ENCODE data around the gene DOCK6.

DNA sequence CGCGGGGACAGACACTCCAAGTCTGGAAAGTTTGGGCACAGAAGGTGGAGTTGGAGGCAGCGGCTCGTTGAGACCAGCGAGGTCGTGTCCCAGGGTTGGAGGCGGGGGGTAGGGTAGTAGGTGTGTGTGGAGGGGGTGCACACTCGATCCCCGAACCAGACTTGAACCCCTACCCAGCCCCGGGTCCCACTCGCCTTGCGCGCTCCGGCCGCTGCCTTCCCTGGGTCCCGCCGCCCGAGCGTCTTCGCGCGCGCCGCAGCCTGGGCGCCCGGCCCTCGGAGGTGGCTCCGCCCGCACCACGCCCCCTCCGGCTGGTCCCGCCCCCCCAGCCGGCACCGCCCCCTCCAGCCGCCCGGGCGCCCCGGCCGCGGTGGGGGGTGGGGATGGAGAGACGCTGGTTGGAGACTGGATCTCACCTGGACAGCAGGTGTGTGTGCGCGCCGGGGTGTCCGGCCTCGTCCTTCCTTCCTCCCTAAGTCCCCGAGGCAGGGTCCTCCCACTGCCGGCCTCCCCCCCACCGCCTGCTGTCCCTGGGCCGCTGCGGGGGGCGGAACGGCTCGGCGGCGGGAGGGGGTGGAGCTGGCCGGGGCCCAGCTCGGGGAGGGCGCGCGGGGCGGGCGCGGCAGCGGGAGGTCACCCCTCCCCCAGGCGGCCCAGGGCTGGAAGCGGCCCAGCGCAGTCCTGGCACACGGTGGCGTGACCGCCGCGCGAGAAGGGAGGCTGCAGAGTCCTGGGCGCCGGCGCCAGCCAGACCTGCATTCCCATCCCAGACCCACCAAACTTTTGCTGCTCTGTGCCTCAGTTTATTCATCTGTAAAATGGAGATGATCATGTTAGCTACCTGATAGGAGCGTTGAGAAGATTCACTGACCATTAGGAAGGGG lies 64.8 kb downstream of the DOCK6 start, which contains the start of gene KANK2:
- TF ChIP-seq, protein P1, sequence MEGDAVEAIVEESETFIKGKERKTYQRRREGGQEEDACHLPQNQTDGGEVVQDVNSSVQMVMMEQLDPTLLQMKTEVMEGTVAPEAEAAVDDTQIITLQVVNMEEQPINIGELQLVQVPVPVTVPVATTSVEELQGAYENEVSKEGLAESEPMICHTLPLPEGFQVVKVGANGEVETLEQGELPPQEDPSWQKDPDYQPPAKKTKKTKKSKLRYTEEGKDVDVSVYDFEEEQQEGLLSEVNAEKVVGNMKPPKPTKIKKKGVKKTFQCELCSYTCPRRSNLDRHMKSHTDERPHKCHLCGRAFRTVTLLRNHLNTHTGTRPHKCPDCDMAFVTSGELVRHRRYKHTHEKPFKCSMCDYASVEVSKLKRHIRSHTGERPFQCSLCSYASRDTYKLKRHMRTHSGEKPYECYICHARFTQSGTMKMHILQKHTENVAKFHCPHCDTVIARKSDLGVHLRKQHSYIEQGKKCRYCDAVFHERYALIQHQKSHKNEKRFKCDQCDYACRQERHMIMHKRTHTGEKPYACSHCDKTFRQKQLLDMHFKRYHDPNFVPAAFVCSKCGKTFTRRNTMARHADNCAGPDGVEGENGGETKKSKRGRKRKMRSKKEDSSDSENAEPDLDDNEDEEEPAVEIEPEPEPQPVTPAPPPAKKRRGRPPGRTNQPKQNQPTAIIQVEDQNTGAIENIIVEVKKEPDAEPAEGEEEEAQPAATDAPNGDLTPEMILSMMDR (IDR thresholded peaks at IDR 0.05), result peak in 1 of 6 experiments; percentile 12
- TF ChIP-seq POLR2A (IDR thresholded peaks at IDR 0.05), result peak in 2 of 4 donors; percentile 79 to 80
